ENCODE results near the gene CABYR. TPM values are rescaled to one million over a fixed set of nuclear protein-coding genes. Genes with fewer than 3 reads are reported as not detected.

Gene CABYR, protein sequence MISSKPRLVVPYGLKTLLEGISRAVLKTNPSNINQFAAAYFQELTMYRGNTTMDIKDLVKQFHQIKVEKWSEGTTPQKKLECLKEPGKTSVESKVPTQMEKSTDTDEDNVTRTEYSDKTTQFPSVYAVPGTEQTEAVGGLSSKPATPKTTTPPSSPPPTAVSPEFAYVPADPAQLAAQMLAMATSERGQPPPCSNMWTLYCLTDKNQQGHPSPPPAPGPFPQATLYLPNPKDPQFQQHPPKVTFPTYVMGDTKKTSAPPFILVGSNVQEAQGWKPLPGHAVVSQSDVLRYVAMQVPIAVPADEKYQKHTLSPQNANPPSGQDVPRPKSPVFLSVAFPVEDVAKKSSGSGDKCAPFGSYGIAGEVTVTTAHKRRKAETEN
- total RNA-seq: not detected

GRCh38 chr18:24138789-24139616 lies at the start of gene CABYR:
Gene CABYR (plus strand): TSS chr18:24139062. CDS start chr18:24143115, 4,053 bp downstream.
- ATAC-seq (peak; percentile 79), DNase-seq (ENCODE audit: low spot score) (peak; percentile 65)

GRCh38 chr18:24089076-24089475 lies 49.8 kb upstream of the CABYR start:
- ATAC-seq (peak; percentile 37), DNase-seq (ENCODE audit: low spot score) (no peak)

GRCh38 chr18:24089515-24090337 lies 49.1 kb upstream of the CABYR start:
- peak; percentile 48 for ATAC-seq
- no peak for DNase-seq (ENCODE audit: low spot score)

DNA sequence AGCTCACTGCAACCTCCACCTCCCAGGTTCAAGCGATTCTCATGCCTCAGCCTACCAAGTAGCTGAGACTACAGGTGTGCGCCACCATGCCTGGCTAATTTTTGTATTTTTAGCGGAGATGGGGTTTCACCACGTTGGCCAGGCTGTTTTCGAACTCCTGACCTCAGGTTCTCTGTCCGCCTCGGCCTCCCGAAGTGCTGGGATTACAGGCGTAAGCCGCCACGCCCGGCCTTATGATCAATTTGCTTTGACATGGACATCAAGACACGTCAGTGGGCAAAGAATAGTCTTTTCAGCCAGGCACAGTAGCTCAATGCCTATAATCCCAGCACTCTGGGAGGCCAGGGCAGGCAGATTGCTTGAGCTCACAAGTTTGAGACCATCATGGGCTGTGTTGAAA lies 48.0 kb upstream of the CABYR start:
- ATAC-seq (no peak), DNase-seq (ENCODE audit: low spot score) (no peak)

DNA sequence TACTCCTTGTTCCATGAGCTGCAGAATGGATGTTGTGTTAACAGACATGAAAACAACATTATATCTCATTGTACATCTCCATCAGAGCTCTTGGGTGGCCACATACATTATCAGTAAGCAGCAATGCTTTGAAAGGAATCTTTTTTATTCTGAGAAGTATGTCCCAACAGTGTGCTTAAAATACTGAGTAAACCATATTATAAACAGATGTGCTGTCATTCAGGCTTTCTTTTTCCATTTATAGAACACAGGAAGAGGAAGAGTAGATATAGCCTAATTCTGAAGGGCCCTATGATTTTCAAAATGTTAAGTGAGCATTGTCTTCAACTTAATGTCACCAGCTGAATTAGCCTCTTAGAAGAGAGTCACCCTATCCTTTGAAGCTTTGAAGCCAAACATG lies 44.3 kb upstream of the CABYR start:
- no peak for ATAC-seq
- no peak for DNase-seq (ENCODE audit: low spot score)

- DNase-seq (ENCODE audit: low spot score) (no peak), ATAC-seq (no peak)
Measured at GRCh38 chr18:24095976-24096375, 42.9 kb upstream of the CABYR start.

- DNase-seq (ENCODE audit: low spot score): no peak
- no peak for ATAC-seq
Measured at GRCh38 chr18:24103320-24104021, 35.4 kb upstream of the CABYR start.

DNA sequence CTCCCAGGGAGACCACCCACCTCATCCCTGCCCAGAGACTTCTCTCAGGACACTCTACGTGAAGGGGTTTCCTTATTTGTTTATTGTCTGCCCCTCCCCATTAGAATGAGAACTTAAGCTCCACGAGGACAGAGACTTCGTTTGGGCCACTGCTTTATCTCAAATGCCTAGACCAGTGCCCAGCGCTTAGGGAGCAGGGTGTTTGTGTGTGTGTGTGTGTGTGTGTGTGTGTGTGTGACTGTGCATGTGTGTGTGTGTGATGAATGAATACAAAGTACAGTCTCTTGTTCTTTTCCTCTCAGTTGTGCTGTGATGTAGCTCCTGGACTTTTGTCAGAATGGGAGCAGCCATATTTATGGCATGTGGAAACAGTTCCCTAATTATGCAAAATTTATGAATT lies 34.4 kb upstream of the CABYR start:
- ATAC-seq (no peak), DNase-seq (ENCODE audit: low spot score) (no peak)

GRCh38 chr18:24108641-24109040 lies 30.2 kb upstream of the CABYR start:
- ATAC-seq (no peak), DNase-seq (ENCODE audit: low spot score) (no peak)

DNA sequence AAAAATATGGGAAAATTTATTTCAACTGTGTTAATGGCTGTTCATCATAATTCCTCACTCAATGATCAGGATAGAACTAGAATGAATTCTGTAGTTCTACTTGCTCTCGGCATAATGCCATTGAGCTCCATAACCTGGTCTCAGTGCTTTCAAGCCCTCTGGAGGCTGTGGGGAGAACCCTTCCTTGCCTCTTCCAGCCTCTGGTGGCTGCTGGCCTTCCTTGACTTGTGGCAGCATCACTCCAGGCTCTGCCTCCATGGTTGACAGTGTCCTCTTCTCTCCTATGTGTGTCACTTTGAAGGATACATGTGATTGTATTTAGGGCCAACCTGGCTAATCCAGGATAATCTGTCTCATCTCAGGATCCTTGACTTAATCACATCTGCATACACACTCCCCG lies 26.9 kb upstream of the CABYR start:
- DNase-seq (ENCODE audit: low spot score) (no peak), ATAC-seq (no peak)

DNA sequence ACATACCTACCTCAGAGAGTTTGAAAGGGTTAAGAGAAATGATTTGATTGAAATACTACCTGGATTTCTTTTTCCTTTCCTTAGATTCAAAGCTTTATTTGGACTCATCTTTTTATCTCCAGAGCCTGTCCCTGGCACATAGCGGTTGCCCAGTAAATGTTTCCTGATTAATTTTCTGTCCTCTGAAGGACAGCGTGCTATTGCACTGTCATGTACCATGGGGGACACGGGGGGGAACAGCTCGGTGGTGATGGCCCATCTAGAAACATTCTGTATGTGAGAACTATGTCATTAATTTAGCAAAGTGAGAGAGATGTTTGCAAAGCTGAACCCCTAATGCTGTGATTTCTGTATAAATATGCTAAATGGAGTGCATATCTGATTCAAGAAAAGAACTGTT lies 26.4 kb upstream of the CABYR start:
- ATAC-seq (no peak), DNase-seq (ENCODE audit: low spot score) (no peak)

- peak; percentile 81 for ATAC-seq
Measured at GRCh38 chr18:24112874-24113615, 25.8 kb upstream of the CABYR start.

GRCh38 chr18:24114924-24115549 lies 23.8 kb upstream of the CABYR start:
- no peak for DNase-seq (ENCODE audit: low spot score)

More at GRCh38 chr18:24112874-24113615, 25.8 kb upstream of the CABYR start:
- DNase-seq (ENCODE audit: low spot score): peak; percentile 90

GRCh38 chr18:24115628-24116027 lies 23.2 kb upstream of the CABYR start:
- DNase-seq (ENCODE audit: low spot score): no peak
- no peak for ATAC-seq

More at GRCh38 chr18:24114924-24115549, 23.8 kb upstream of the CABYR start:
- ATAC-seq: peak; percentile 27

- peak; percentile 65 for ATAC-seq
- peak; percentile 62 for DNase-seq (ENCODE audit: low spot score)
Measured at GRCh38 chr18:24118750-24119577, 19.9 kb upstream of the CABYR start.

- no peak for ATAC-seq
Measured at GRCh38 chr18:24120676-24121075, 18.2 kb upstream of the CABYR start.

GRCh38 chr18:24121625-24122024 lies 17.2 kb upstream of the CABYR start:
- peak; percentile 59 for ATAC-seq
- DNase-seq (ENCODE audit: low spot score): no peak

More at GRCh38 chr18:24120676-24121075, 18.2 kb upstream of the CABYR start:
- no peak for DNase-seq (ENCODE audit: low spot score)
